Lung (tissue), 12 donors: ENCODE measurements around the gene HES7. TPM values are rescaled to one million over a fixed set of nuclear protein-coding genes. Genes with fewer than 3 reads are reported as not detected.
A peak's percentile ranks its signal among the peaks of the same experiment; 100 is the strongest.

Experiments
- ATAC-seq: fragments of 200-7000 bp; cut with Tn5 transposase; one replicate; pipeline ENCODE4 v1.9.1; 2020; ENCODE audit warnings: moderate number of reproducible peaks; ENCODE audit not compliant: insufficient read depth, low FRiP score
- DNase-seq, 3 donors: peaks; one replicate each; pipeline ENCODE4 v3.0.0-alpha.2; 2013 to 2017
- H3K27ac ChIP-seq, 2 donors: one replicate each; pipeline ENCODE4 v1.5.1; 2013; ENCODE audit warnings: mild to moderate bottlenecking in 2 of 2, moderate library complexity in 2 of 2, control low read depth in 1 of 2, inconsistent platforms in 1 of 2, low read depth in 1 of 2, low read length in 1 of 2
- H3K27me3 ChIP-seq, 3 donors: one replicate each; pipeline ENCODE4 v1.5.1; 2013; ENCODE audit warnings: low read length in 2 of 3; ENCODE audit not compliant: control insufficient read depth in 3 of 3, insufficient read depth in 3 of 3
- H3K36me3 ChIP-seq, 4 donors: one replicate each; pipeline ENCODE4 v1.5.1; 2013; ENCODE audit warnings: low read length in 4 of 4, mild to moderate bottlenecking in 1 of 4, moderate library complexity in 1 of 4; ENCODE audit not compliant: control insufficient read depth in 4 of 4, insufficient read depth in 4 of 4
- H3K4me1 ChIP-seq, 5 donors: one replicate each; pipeline ENCODE4 v1.5.1; 2013; ENCODE audit warnings: low read length in 5 of 5, mild to moderate bottlenecking in 2 of 5, moderate library complexity in 1 of 5; ENCODE audit not compliant: control insufficient read depth in 5 of 5, insufficient read depth in 5 of 5
- H3K4me3 ChIP-seq: one replicate; pipeline ENCODE4 v1.5.1; 2013; ENCODE audit warnings: mild to moderate bottlenecking, control low read depth, moderate library complexity
- H3K9ac ChIP-seq, 2 donors: one replicate each; pipeline ENCODE4 v1.5.1; 2013; ENCODE audit warnings: low read length in 2 of 2, control low read depth in 1 of 2; ENCODE audit not compliant: insufficient read depth in 1 of 2
- H3K9me3 ChIP-seq, 4 donors: one replicate each; pipeline ENCODE4 v1.5.1; 2013; ENCODE audit warnings: low read length in 3 of 4, mild to moderate bottlenecking in 1 of 4, moderate library complexity in 1 of 4; ENCODE audit not compliant: control insufficient read depth in 4 of 4, insufficient read depth in 3 of 4
- WGBS, 2 donors: extraction: QIAGEN DNeasy Blood & Tissue Kit; methylation state at CpG; one replicate each; pipeline ENCODE4 v1.1.7; 2013; 5-methylcytosine and 5-hydroxymethylcytosine counted together
- polyA plus RNA-seq, 2 donors: library from polyadenylated mRNA; stranded (reverse); fragments of 200-250 nt; gene quantifications; one replicate each; pipeline ENCODE4 v1.2.1, GENCODE V29; 2013
- total RNA-seq, 2 donors: library from RNA; depleted of rRNA in 1 of 2; stranded (reverse); fragments of >200 nt in 1 of 2; gene quantifications; one replicate each; pipeline ENCODE4 v1.2.1, GENCODE V29; 2014 to 2021
- TF ChIP-seq, protein P1 (sequence below): IDR thresholded peaks from 2 replicates; pipeline ENCODE4 v1.5.1; 2012; ENCODE audit warnings: mild to moderate bottlenecking; ENCODE audit errors: control extremely low read depth, extremely low read depth
- donor health status: control.
- donor health status: control.
- donor health status: Bipolar disorder and iron deficiency.
- donor health status: healthy.
- donor health status: DM: yes; HTN: yes; CAD: no.

Gene HES7
- total and polyA plus RNA-seq, 4 donors = 0.22 to 0.55 (median 0.28) TPM; not detected in 1

DNA sequence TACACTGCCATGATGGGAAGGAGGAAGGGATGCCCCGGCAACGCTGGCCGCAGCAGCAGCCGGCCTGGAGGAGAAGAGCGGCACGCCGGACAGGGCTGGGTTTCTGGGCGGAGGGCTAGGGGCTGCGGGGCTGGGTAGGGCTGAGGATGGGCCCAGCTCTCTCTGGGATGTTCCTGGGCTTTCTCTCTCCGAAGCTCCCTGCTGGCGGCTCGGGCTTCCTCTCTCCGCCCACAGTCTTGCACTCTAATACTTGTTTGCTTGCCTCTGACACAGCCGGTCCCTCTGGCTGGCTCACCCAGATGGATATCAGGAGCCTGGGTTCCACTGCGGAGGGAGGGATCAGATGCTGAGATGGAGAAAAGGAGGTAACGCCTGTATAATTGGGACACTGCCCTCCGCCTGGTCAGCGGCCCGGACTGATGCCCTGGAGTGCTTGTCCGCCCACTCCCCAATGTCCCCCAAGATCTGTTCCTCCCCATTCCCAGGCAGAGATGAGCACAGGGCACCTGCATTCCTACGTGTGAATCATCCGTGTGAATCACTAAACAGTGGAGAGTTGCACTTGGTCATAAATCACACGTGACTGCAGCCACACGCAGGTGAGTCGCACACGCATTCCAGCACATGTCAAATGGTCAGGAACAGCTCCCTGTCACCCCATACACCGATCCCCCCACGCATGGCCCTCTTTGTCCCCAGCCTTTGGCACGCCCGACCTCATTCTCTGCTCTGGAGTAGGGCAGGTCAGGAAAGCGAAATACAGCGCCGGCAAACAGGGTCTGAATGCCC lies 5.7 kb downstream of the HES7 start, which contains the start of gene ALOXE3:
Gene ALOXE3, minus strand, starts transcription at position 535 of the 789 bp plus-strand sequence. Its CDS starts 524 bp downstream, at position 11.
- 1% methylated on average over 33 of the region's 33 CpGs for WGBS, 2 donors

DNA sequence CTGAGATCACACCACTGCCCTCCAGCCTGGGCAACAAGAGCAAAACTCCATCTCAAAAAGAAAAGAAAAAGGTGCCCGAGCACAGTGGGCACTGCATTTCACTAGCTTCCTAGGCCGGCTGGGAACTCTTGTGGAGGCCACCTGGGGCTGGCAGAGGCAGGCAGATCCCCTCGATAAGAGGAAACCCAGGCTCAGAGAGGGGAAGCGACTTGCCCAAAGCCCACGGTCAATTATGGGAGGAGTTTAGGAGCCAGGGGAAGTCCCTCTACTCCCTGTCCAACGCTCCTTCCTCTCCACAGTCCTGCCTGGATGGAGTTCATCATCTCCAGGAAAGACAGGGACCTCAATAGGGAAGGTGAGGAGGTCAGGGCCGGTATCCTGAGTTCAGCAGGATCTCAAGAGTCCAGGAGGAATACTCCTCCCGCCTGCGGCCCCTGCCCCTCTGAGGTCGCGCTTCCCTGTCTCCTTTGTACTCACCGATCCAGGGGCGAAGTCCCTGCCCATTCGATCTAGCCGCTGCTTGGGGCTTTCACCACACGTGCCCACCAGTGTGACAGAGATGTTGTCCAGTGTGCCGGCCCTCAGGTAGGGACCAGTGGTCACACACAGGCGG lies 6.4 kb downstream of the HES7 start:
- 4 to 6% methylated on average over 17 to 18 of the region's 18 CpGs for WGBS, 2 donors
- Histone ChIP-seq H3K4me3 (no peak overlapping the region), H3K4me1 (peaks cover 0 to 30% (median 10%) of the 10 kb centered on the region in 5 donors), H3K27ac (no peak overlapping the region), H3K9ac (no peak overlapping the region), H3K36me3 (no peaks in the 10 kb centered on the region), H3K27me3 (peaks cover 0 to 57% (median 39%) of the 10 kb centered on the region in 3 donors), H3K9me3 (no peaks in the 10 kb centered on the region)
- DNase-seq (no peak), ATAC-seq (no peak)
- TF ChIP-seq, protein P1, sequence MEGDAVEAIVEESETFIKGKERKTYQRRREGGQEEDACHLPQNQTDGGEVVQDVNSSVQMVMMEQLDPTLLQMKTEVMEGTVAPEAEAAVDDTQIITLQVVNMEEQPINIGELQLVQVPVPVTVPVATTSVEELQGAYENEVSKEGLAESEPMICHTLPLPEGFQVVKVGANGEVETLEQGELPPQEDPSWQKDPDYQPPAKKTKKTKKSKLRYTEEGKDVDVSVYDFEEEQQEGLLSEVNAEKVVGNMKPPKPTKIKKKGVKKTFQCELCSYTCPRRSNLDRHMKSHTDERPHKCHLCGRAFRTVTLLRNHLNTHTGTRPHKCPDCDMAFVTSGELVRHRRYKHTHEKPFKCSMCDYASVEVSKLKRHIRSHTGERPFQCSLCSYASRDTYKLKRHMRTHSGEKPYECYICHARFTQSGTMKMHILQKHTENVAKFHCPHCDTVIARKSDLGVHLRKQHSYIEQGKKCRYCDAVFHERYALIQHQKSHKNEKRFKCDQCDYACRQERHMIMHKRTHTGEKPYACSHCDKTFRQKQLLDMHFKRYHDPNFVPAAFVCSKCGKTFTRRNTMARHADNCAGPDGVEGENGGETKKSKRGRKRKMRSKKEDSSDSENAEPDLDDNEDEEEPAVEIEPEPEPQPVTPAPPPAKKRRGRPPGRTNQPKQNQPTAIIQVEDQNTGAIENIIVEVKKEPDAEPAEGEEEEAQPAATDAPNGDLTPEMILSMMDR = no peak

More for the DNA sequence above, 5.7 kb downstream of the HES7 start, which contains the start of gene ALOXE3:
- Histone ChIP-seq H3K4me3 (peak within 1 kb of the TSS; percentile 42), H3K36me3 (no peaks in the 10 kb centered on the region), H3K9ac (peak within 1 kb of the TSS in 1 of 2 donors; percentile 81), H3K4me1 (peaks cover 0 to 37% (median 13%) of the 10 kb centered on the region in 5 donors), H3K9me3 (no peaks in the 10 kb centered on the region), H3K27me3 (peaks cover 0 to 57% (median 42%) of the 10 kb centered on the region in 3 donors), H3K27ac (peak within 1 kb of the TSS; percentile 47 to 68)
- DNase-seq (peak in 1 of 3 donors; percentile 26), ATAC-seq (peak; percentile 8)
- TF ChIP-seq, protein P1 = no peak

DNA sequence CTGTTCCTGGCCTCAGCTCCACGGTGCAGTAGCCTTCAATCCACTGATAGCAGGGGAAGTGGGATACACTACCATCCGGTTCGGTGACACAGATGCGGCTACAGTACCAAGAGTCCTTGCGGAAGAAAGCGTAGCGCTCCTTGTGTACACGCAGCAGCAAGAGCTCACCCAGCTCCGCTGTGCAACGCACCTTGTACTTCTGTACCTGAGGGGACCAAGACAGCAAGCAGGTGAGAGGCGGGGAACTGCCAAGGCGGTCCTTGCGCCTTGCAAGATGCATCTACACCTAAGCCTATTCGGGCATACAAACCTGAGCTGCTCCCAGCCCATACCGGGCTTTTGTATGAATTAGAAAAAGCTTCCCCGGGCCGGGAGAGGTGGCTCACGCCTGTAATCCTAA lies 7.1 kb downstream of the HES7 start:
- no peak overlapping the region for H3K27ac ChIP-seq
- WGBS, 2 donors = 42 to 49% methylated on average over 18 of the region's 18 CpGs
- no peak for DNase-seq
- peaks cover 0 to 54% (median 44%) of the 10 kb centered on the region in 3 donors for H3K27me3 ChIP-seq
- no peaks in the 10 kb centered on the region for H3K36me3 ChIP-seq
- H3K4me1 ChIP-seq = peaks cover 0 to 25% (median 9%) of the 10 kb centered on the region in 5 donors
- H3K9me3 ChIP-seq = no peaks in the 10 kb centered on the region
- ATAC-seq = no peak
- TF ChIP-seq, protein P1 = no peak
- no peak overlapping the region for H3K9ac ChIP-seq
- H3K4me3 ChIP-seq = no peak overlapping the region
